Left renal pelvis (tissue), 4 donors: ENCODE measurements around the gene SSPN. TPM values are rescaled to one million over a fixed set of nuclear protein-coding genes. Genes with fewer than 3 reads are reported as not detected.

Source experiments
- DNase-seq, 4 donors: peaks; one replicate each; pipeline ENCODE4 v3.0.0-alpha.2; 2013; ENCODE audit warnings: low read depth in 4 of 4, low spot score in 3 of 4
- polyA plus RNA-seq, 4 donors: library from polyadenylated mRNA; unstranded; fragments of 120-200 nt; gene quantifications; one replicate each; pipeline ENCODE4 v1.2.1, GENCODE V29; 2013; ENCODE audit not compliant: insufficient read length in 4 of 4

SSPN gene
- polyA plus RNA-seq, 4 donors = 12.7 to 36.0 (median 18.4) TPM

- DNase-seq = no peak
Observed at GRCh38 chr12:26185532-26186320, 9.6 kb upstream of the SSPN start.

GRCh38 chr12:26187014-26187798, 8.2 kb upstream of the SSPN start:
- DNase-seq = no peak

GRCh38 chr12:26188127-26188526, 7.2 kb upstream of the SSPN start:
- no peak for DNase-seq

- no peak for DNase-seq
Observed at GRCh38 chr12:26188641-26189040, 6.7 kb upstream of the SSPN start.

- no peak for DNase-seq
Observed at GRCh38 chr12:26192142-26192541, 3.2 kb upstream of the SSPN start.

GRCh38 chr12:26193539-26193938, 1.8 kb upstream of the SSPN start:
- DNase-seq = no peak

- DNase-seq = peak; percentile 26 to 56 (median 44)
Observed at GRCh38 chr12:26195641-26196420, 458 bp downstream of the SSPN start.

- no peak for DNase-seq
Observed at GRCh38 chr12:26196421-26196716, 996 bp downstream of the SSPN start.

GRCh38 chr12:26197832-26198231, 2.5 kb downstream of the SSPN start:
- DNase-seq = no peak

GRCh38 chr12:26198742-26199141, 3.4 kb downstream of the SSPN start:
- no peak for DNase-seq

GRCh38 chr12:26203167-26203780, 7.9 kb downstream of the SSPN start:
- no peak for DNase-seq

- no peak for DNase-seq
Observed at GRCh38 chr12:26204612-26205289, 9.4 kb downstream of the SSPN start.

GRCh38 chr12:26205298-26205697, 9.9 kb downstream of the SSPN start:
- no peak for DNase-seq

- no peak for DNase-seq
Observed at GRCh38 chr12:26205941-26206340, 10.6 kb downstream of the SSPN start.

- DNase-seq = no peak
Observed at GRCh38 chr12:26211331-26211730, 16.0 kb downstream of the SSPN start.

GRCh38 chr12:26212396-26212795, 17.0 kb downstream of the SSPN start:
- no peak for DNase-seq

GRCh38 chr12:26212988-26213387, 17.6 kb downstream of the SSPN start:
- DNase-seq = no peak

- no peak for DNase-seq
Observed at GRCh38 chr12:26214121-26214520, 18.7 kb downstream of the SSPN start.

GRCh38 chr12:26219736-26220135, 24.4 kb downstream of the SSPN start:
- no peak for DNase-seq

- no peak for DNase-seq
Observed at GRCh38 chr12:26224657-26225056, 29.3 kb downstream of the SSPN start.
